Measurements from ENCODE around the gene NPTX1.

The NPTX1 gene

GRCh38 chr17:80459234-80459633 lies 17.2 kb downstream of the NPTX1 start:
- no peak for DNase-seq
- Histone ChIP-seq H3K27me3 (replicated peaks) (no peaks in the 10 kb centered on the region), H3K36me3 (replicated peaks) (no peaks in the 10 kb centered on the region), H3K27ac (no peak overlapping the region), H3K4me3 (ENCODE audit: low read depth, low read length) (no peak overlapping the region)
- in situ Hi-C loops (cut with HindIII; ENCODE audit: low pct_ligation_motif_present, low sequenced_read_pairs) = no loop called here
- TF ChIP-seq, protein P1, sequence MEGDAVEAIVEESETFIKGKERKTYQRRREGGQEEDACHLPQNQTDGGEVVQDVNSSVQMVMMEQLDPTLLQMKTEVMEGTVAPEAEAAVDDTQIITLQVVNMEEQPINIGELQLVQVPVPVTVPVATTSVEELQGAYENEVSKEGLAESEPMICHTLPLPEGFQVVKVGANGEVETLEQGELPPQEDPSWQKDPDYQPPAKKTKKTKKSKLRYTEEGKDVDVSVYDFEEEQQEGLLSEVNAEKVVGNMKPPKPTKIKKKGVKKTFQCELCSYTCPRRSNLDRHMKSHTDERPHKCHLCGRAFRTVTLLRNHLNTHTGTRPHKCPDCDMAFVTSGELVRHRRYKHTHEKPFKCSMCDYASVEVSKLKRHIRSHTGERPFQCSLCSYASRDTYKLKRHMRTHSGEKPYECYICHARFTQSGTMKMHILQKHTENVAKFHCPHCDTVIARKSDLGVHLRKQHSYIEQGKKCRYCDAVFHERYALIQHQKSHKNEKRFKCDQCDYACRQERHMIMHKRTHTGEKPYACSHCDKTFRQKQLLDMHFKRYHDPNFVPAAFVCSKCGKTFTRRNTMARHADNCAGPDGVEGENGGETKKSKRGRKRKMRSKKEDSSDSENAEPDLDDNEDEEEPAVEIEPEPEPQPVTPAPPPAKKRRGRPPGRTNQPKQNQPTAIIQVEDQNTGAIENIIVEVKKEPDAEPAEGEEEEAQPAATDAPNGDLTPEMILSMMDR (IDR thresholded peaks at IDR 0.05; ENCODE audit: low read depth, low read length, missing control alignments) = no peak

DNA sequence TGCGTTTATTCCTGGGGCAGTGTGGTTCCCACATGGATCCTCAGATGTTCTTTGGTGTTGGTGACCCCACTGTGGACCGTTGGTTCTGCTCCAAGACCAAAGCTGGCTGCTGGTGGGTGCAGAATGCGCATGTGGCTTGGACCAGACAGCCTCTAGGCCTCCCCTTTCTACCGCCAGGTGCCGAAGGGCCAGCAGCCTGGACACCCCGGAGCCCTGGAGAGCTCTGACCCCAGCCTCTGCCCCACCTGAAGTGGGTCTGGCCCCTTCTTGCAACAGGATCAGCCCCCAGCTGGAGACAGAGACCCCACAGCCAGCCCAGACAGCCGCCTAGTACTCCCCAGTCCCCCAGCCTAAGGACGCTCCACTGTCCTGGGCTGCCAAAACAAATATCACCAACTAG lies 18.4 kb downstream of the NPTX1 start:
- Histone ChIP-seq H3K27me3 (replicated peaks) (no peaks in the 10 kb centered on the region), H3K27ac (no peak overlapping the region), H3K36me3 (replicated peaks) (no peaks in the 10 kb centered on the region), H3K4me3 (ENCODE audit: low read depth, low read length) (no peak overlapping the region)
- in situ Hi-C loops (cut with HindIII; ENCODE audit: low pct_ligation_motif_present, low sequenced_read_pairs) = no loop called here
- TF ChIP-seq, protein P1 (IDR thresholded peaks at IDR 0.05; ENCODE audit: low read depth, low read length, missing control alignments) = no peak
- DNase-seq = no peak

- Histone ChIP-seq H3K4me3 (ENCODE audit: low read depth, low read length) (no peak overlapping the region), H3K27ac (no peak overlapping the region), H3K36me3 (replicated peaks) (no peaks in the 10 kb centered on the region), H3K27me3 (replicated peaks) (no peaks in the 10 kb centered on the region)
- DNase-seq = no peak
- TF ChIP-seq, protein P1 (IDR thresholded peaks at IDR 0.05; ENCODE audit: low read depth, low read length, missing control alignments) = no peak
- in situ Hi-C loops (cut with HindIII; ENCODE audit: low pct_ligation_motif_present, low sequenced_read_pairs) = no loop called here
These were observed 19.1 kb downstream of the NPTX1 start for GRCh38 chr17:80457236-80457856.

DNA sequence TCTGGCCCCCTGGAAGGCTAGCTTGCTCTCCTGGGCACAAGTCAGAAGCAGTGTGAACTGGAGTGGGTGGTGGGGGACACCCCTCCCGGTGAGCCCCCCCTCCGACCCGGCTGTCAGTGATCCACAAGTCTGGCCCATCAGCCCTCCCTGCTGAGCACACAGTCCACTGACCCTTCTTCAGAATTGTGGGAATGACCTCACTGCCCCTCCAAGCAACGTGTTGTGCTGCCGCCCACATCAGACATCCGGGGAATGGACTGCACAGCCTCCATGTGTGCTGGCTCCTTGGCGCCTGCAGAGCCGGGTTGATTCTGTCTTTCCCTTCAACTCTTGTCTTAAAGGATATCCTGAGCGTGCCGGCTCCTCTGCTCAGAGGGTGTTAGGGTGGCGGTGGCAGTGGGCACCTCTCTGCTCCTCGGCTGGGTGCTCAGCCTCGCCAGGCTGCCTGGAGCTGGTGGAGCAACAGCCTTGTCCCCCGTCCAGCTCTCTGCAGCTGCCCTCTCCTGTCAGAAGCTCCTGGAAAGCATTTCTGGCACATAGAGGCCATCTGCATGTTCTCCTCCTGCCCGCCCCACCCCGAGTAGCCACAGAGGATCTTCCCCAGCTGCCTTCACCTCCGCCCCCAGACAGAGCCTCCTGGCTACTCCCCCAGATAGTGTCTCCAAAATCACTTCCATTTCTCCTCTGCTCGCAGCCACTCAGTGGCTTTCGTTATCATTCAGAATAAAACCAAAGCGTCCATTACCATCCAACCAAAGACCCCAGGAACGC lies 19.8 kb downstream of the NPTX1 start:
- Histone ChIP-seq H3K36me3 (replicated peaks) (no peaks in the 10 kb centered on the region), H3K27me3 (replicated peaks) (no peaks in the 10 kb centered on the region), H3K27ac (no peak overlapping the region), H3K4me3 (ENCODE audit: low read depth, low read length) (no peak overlapping the region)
- no peak for DNase-seq
- TF ChIP-seq, protein P1 (IDR thresholded peaks at IDR 0.05; ENCODE audit: low read depth, low read length, missing control alignments) = no peak
- in situ Hi-C loops (cut with HindIII; ENCODE audit: low pct_ligation_motif_present, low sequenced_read_pairs) = no loop called here

DNA sequence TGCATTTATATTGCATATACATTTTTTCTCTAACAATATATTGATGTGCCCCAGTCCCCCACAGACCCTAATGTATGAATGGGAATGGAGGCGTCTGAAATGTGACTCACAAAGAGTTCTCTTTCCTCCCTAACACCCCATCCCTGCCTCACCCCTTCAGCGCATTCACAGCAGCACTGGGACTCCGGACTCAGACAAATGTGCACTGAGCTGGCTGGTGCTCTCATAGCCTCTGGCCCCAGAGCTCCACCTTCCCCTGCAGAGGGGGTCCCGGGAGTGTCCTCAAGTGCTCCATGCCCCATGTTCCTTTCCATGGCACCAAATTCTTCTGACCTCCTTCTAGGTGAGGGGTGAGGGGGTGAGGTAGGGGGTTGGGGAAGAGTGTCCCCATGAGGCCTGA lies 20.6 kb downstream of the NPTX1 start:
- TF ChIP-seq, protein P1 (IDR thresholded peaks at IDR 0.05; ENCODE audit: low read depth, low read length, missing control alignments) = no peak
- no peak overlapping the region for H3K27ac ChIP-seq

More for the DNA sequence above, 20.6 kb downstream of the NPTX1 start:
- Histone ChIP-seq H3K36me3 (replicated peaks) (no peaks in the 10 kb centered on the region), H3K4me3 (ENCODE audit: low read depth, low read length) (no peak overlapping the region), H3K27me3 (replicated peaks) (no peaks in the 10 kb centered on the region)
- no peak for DNase-seq
- in situ Hi-C loops (cut with HindIII; ENCODE audit: low pct_ligation_motif_present, low sequenced_read_pairs) = no loop called here

All from brain microvascular endothelial cell (primary cell).